Loucy (cell line): ENCODE measurements around the gene SPAG17.

Experiments
- CTCF ChIP-seq: fragments of 200-600 bp; sonication (generic); conservative IDR thresholded peaks from 2 replicates; pipeline ENCODE4 v1.5.1; 2014; ENCODE audit warnings: mild to moderate bottlenecking, antibody characterized with exemption, low read length
- EZH2phosphoT487 ChIP-seq: fragments of 200-600 bp; IDR thresholded peaks from 2 replicates; pipeline ENCODE4 v1.6.1; 2018; ENCODE audit warnings: antibody characterized with exemption, mild to moderate bottlenecking, moderate library complexity, borderline replicate concordance

DNA sequence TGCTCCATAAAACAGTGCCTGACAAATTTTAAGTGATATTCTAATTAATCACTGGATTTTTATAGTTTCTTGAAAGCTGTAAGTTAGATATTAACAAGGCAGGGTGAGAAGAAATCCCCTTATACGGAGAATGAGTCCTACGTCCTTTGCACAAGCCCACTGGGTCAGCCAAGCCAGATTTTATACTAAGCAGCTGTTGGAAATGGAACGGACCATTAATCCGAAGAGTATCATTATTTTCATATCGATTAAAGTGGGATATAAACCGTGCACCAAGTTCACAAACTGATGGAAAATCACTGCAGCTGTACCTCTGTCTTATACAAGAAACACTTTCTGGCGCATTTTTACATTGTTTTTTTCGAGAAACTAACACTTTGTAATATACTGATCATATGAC is 35.2 kb downstream of the SPAG17 start:
- TF ChIP-seq CTCF: no peak
- TF ChIP-seq EZH2phosphoT487: no peak
